GM18507 (cell line): Measurements from ENCODE around the gene RBMS1.
"Not testable (repeated sequence)": the region's sequence is repeated elsewhere in the genome, so short reads cannot be mapped to it uniquely, and the experiment has no call there.

ENCODE experiments used
- DNase-seq: peaks from one replicate; pipeline ENCODE4 v3.0.0; 2011; ENCODE audit warnings: low read depth; ENCODE audit not compliant: insufficient read length; ENCODE audit errors: extremely low spot score
- FAIRE-seq: peaks from 2 replicates; lab custom pipeline; 2011; peaks lifted over from hg19 to GRCh38; lab: Jason Lieb, UNC

Gene RBMS1

GRCh38 chr2:160373263-160373662 lies 120.3 kb downstream of the RBMS1 start:
- no peak for FAIRE-seq
- DNase-seq = no peak

GRCh38 chr2:160372585-160372984 lies 121.0 kb downstream of the RBMS1 start:
- no peak for FAIRE-seq

GRCh38 chr2:160372010-160372356 lies 121.6 kb downstream of the RBMS1 start:
- FAIRE-seq (no peak), DNase-seq (no peak)

More at GRCh38 chr2:160372585-160372984, 121.0 kb downstream of the RBMS1 start:
- no peak for DNase-seq

DNA sequence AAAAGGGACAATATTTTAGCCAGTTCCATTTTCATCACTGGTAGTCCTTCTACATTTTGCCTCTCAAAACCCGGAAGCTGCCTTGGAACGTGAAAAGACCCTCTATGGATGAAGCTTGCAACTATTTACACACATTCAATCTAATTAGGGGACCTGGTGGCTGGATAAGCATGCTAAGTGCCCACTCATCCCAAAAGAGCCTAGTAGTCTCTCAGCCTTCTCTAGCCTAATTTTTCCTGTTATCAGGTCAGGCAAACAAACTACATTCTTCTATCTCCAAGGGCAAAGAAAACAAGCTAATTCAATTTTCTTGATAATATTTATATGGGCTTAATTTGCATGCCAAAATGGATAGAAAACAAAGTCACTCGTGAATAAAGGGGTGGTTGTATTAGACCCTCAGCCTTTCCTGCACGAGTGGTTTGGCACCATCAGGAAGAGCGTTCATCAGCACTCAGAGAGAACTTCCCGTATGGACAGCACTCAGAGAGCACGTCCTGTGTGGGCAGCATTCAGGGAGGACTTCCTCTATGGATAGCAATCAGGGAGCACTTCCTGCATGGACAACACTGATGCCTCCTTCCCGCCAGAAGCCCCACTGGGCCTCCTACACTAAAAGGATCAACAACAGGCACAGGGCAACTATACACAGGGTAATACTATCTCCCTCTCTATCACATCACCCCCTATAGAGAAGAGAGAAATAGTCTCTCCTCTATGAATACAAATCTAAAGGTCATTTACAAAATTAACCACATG lies 122.2 kb downstream of the RBMS1 start:
- FAIRE-seq = no peak
- DNase-seq = no peak

GRCh38 chr2:160368988-160369930 lies 124.3 kb downstream of the RBMS1 start:
- DNase-seq (no peak), FAIRE-seq (no peak)

GRCh38 chr2:160367887-160368286 lies 125.7 kb downstream of the RBMS1 start:
- DNase-seq (no peak), FAIRE-seq (no peak)

DNA sequence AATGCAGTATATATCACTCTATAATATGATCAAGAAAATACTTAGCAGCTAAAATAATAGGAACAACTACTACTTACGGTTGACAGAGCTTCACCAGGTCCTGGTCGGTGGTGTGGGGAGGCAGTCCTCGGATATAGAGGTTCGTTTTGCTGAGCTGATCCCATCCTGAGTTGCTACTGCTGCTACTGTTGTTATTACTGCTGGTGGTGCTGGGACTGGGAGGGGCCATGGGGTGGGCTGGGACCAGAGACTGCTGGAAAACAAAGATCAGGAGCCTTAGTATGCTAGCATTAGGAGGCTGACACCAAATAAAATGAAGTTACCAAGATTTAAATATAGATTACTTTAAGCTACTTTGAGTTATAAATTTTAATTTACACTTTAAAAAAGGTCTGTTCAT lies 126.5 kb downstream of the RBMS1 start:
- not testable (repeated sequence) for DNase-seq
- FAIRE-seq = peak; percentile 36

DNA sequence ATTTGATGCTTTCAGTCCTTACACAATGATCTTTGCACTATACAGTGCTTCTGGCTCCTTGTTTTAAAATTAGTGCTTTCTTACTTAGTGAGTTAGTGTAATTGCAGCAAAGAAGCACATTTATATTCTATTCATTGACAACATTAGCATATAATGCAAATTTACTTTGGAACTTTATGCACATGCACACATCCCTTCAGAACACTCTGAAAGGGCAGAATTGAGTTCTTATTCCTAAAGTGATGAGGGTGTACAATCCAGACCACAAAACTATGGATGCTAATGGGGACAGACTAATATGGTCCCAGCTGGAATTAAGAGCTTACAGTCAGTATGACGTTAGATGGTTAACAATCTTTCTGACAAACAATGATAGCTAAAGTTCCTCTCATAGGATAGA lies 127.1 kb downstream of the RBMS1 start:
- FAIRE-seq (no peak), DNase-seq (no peak)

DNA sequence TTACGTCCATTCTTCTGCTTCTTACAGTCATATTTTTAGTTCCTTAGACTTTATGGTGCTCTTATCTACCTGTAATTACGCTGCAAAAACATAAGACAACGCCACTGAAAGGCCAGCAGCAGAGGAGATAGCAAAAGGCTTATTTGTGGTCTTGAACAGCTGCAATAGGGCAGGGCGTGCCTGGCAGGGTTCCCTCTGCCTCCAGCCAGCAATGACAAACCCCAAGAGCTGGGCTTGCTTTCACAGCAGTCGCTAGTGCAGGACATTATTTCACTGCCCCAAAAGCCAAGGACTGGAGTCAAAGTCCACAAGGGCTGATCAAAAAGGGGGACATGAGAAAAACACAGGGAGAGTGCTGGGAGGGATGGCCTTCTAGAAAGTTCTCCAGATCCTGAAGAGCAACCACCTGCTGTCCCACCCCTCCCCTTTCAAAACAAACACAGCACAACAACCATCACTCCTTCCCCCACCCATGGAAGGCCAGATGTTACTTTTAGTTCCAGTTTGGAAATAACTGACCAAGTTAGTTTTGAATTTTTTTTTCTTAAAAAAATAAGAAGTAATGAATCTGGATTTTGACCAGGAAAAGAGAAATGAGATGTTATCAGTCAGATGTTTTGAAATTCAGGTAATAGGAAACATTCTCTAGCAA lies 127.8 kb downstream of the RBMS1 start:
- no peak for DNase-seq
- FAIRE-seq = no peak

- DNase-seq (no peak), FAIRE-seq (no peak)
These were observed 129.2 kb downstream of the RBMS1 start for GRCh38 chr2:160364364-160364763.

DNA sequence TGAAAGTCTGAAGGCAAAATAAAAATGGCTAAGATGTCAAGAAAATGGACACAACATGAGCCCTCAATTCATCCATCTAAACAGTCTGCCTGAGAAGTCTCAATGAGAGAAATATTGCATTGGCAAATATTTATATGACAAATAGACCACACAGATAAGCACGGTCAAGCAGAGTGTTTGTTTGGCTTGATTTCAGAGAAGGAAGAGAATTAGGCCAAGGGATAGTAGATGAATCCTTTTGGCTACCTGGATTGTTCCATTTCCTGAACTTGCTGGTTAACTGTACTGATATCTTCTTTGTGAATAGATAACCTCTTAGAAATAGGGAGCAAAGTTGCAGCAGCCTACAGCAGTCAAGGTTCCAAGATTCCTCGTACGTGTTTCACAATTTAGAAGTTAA lies 129.6 kb downstream of the RBMS1 start:
- DNase-seq (no peak), FAIRE-seq (no peak)

GRCh38 chr2:160363055-160363454 lies 130.6 kb downstream of the RBMS1 start:
- FAIRE-seq (no peak), DNase-seq (no peak)

DNA sequence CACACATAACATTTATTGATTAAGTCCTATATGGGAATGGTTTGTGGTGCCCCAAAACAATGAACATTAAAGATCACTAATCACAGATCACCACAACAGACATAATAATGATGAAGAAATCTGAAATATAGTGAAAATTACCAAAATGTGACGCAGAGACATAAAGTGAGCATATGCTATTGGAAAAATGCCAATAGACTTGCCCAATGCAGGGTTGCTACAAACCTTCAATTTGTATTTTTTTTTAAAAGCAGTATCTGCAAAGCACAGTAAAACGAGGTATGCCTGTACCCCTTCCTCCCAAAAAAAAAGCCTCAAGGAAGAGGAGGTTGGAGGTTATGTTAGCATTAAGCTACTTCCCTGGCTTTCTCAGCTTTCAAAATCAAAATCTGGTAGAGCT lies 131.1 kb downstream of the RBMS1 start:
- DNase-seq (no peak), FAIRE-seq (no peak)

DNA sequence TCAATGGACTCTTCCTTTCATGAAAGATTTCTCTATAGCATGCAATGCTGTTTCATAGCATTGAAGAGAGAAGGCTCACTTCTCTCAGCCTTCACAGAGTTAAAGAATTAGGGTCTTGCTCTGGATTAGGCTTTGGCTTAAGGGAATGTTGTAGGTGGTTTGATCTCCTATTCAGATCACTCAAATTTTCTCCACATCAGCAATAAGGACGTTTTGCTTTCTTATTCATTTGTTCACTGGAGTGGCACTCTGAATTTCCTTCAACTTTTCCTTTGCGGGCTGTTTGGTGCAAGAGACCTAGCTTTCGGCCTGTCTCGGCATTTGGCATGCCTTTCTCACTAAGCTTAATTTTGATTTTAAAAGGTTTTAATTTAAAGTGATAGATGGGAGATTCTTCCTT lies 131.6 kb downstream of the RBMS1 start:
- no peak for FAIRE-seq
- no peak for DNase-seq

DNA sequence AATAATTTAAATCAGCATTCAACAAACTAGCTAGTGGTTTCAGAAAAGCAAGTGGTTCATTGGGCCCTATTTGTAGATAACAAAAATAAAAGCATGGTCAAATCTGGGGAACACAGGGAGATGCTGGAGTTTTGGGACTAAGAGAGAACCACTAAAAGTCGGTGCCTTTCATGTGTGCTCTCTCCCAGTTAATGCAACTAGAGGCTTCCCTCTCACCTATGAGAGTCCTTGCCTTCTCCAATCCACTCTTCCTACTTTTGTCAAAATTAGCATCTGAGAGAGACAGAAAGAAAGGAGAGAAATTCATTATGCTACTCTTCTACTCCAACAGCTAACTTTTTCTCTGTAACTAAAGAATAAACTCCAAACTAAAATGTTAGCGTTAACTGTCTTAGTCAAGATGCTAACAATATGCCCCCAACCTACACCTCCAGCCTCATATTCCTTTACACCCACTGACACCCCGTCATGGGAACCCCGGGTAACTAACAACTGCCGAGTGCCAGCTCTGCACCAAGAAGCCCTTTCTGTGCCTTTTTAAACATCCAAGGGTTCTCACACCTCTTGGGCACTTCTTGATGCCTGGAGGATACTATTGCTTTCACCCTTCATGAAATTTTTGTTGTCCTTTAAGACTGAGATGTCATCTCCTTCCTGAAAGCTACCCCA lies 133.4 kb downstream of the RBMS1 start:
- no peak for DNase-seq
- FAIRE-seq = no peak

GRCh38 chr2:160358046-160358445 lies 135.6 kb downstream of the RBMS1 start:
- peak; percentile 33 for FAIRE-seq
- DNase-seq = no peak

GRCh38 chr2:160356485-160356884 lies 137.1 kb downstream of the RBMS1 start:
- FAIRE-seq = no peak

DNA sequence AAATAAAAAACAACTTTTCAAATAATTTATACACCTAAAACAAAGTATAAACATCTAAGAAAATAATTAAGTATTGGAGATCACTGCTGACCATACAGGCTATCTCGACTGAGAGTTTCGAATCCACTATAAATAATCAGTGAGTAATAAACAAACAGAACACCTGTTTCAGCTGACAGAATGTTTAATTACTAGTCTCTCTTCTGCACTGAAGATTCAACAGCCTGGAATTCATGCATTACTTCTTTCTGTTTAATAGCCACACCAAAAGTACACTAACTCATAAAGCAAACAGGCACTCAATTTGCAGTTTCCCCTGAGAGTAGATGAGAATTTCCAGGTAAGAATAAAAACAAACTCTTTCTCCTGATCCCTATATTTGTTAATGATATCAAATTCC lies 138.5 kb downstream of the RBMS1 start:
- DNase-seq (no peak), FAIRE-seq (no peak)

More at GRCh38 chr2:160356485-160356884, 137.1 kb downstream of the RBMS1 start:
- DNase-seq = no peak

DNA sequence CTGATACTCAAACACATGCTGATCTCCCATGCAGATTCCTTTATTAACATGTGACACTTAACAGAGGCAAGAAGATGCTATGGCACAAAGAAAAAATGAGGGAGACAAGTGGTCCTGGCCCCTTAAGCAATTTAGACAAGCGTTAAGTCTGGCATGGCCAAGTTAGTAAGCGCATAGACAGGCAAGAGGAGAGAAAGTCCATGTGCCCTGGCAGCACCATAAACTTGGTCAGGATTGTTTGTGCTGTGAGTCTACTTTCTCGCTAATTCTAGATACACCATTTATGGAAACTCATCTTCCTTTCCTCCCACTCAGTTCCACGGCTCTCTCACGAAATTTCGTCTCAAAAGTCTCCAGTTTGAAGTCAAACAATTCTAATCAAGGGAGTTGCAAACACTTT lies 138.9 kb downstream of the RBMS1 start:
- FAIRE-seq = no peak
- no peak for DNase-seq

DNA sequence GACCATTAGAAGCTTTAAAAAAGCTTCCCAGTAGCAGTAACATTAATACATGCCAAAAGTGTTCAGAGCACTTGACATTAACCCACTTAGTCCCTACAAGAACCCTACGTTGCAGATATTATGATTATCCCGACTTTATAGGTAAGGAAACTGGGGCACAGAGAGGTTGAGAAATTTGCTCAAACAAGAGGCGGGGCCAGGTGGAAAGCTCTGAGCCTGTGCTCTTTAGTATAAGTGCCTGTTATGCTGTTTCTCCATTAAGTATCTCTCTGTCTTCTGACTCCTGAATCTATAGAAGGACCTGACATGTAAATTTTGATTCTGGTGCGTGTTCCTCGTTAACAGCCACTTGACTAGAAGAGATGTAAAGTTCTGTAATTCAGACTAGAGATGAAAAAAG lies 139.8 kb downstream of the RBMS1 start:
- FAIRE-seq = no peak
- DNase-seq = no peak
